HEK293 (cell line): ENCODE results near the gene MRPL28.

Experiments
- ATF2 ChIP-seq: fragments of 450-650 bp; formaldehyde crosslinking; IDR thresholded peaks from 2 replicates; pipeline ENCODE4 v1.5.1; 2016; ENCODE audit warnings: missing biosample characterization, missing genetic modification characterization, low read depth
- ZNF211 ChIP-seq: fragments of 450-650 bp; formaldehyde crosslinking; IDR thresholded peaks from 2 replicates; pipeline ENCODE4 v1.5.1; 2016; ENCODE audit warnings: low read depth, missing biosample characterization, missing genetic modification characterization
- ZNF433 ChIP-seq: fragments of 450-650 bp; formaldehyde crosslinking; IDR thresholded peaks from 2 replicates; pipeline ENCODE4 v1.5.1; 2016; ENCODE audit warnings: missing biosample characterization, missing genetic modification characterization, low read depth
- ZNF571 ChIP-seq: fragments of 450-650 bp; formaldehyde crosslinking; IDR thresholded peaks from 2 replicates; pipeline ENCODE4 v1.5.0; 2017; ENCODE audit warnings: missing biosample characterization, missing genetic modification characterization
- ZNF830 ChIP-seq: fragments of 450-650 bp; IDR thresholded peaks from 2 replicates; pipeline ENCODE4 v1.5.0; 2018; ENCODE audit warnings: missing biosample characterization, missing genetic modification characterization, low read depth, mild to moderate bottlenecking, moderate library complexity
- TF ChIP-seq, protein P1 (sequence below): fragments of 450-650 bp; formaldehyde crosslinking; IDR thresholded peaks from 2 replicates; pipeline ENCODE4 v1.5.1; 2016; ENCODE audit warnings: missing biosample characterization, missing genetic modification characterization

DNA sequence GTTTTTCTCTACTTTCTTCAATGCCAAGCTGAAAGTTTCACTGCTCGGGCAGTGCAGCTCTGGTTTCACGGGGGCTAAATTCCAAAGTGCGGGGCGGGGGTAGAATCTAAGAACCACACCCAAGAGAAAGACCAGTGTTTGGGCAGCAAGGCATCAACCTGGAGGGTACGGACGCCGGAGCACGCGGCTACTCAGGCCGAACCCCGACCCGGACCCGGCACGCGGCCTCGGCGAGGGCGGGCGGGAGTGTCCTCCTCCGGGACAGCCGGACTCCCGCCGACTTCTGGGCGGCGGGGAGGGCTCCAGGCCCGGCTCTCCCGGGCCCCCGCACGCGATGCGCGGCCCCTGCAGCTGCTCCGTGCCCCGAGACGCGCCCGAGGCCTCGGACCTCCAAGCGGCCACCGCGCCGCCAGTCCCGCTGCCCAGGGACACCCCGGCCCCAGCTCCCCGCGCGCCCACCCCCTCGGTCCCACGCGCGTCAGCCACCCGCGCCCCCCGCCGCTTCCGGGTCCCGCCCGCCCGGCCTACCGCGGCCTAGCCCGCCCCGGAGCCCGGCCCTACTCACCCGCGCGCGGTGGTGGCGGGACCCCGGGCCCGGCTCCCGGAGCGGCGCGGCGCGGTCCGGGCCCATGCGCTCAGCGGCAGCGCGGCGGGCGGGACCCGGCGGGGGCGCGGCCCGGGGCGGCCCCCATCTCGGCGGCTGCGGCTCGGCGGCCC lies 18.4 kb downstream of the MRPL28 start:
- TF ChIP-seq ATF2 (tag by site-specific recombination) = no peak
- TF ChIP-seq, protein P1, sequence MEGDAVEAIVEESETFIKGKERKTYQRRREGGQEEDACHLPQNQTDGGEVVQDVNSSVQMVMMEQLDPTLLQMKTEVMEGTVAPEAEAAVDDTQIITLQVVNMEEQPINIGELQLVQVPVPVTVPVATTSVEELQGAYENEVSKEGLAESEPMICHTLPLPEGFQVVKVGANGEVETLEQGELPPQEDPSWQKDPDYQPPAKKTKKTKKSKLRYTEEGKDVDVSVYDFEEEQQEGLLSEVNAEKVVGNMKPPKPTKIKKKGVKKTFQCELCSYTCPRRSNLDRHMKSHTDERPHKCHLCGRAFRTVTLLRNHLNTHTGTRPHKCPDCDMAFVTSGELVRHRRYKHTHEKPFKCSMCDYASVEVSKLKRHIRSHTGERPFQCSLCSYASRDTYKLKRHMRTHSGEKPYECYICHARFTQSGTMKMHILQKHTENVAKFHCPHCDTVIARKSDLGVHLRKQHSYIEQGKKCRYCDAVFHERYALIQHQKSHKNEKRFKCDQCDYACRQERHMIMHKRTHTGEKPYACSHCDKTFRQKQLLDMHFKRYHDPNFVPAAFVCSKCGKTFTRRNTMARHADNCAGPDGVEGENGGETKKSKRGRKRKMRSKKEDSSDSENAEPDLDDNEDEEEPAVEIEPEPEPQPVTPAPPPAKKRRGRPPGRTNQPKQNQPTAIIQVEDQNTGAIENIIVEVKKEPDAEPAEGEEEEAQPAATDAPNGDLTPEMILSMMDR (tag by site-specific recombination) = no peak
- TF ChIP-seq ZNF830 = no peak
- TF ChIP-seq ZNF433 (tag by site-specific recombination) = no peak
- TF ChIP-seq ZNF571 = no peak
- TF ChIP-seq ZNF211 (tag by site-specific recombination) = no peak
